Activated T-cell treated with anti-CD3 and anti-CD28 coated beads for 48 hours (primary cell): ENCODE data around the gene GALNTL6.
"Not testable (repeated sequence)": the region's sequence is repeated elsewhere in the genome, so short reads cannot be mapped to it uniquely, and the experiment has no call there.

ENCODE experiments used
- DNase-seq: peaks from one replicate; pipeline ENCODE4 v3.0.0-alpha.2; 2020; ENCODE audit warnings: low read depth

Gene GALNTL6

GRCh38 chr4:173019664-173020063 is 1206.5 kb downstream of the GALNTL6 start:
- no peak for DNase-seq

- not testable (repeated sequence) for DNase-seq
Measured at GRCh38 chr4:173021746-173022573, 1208.8 kb downstream of the GALNTL6 start.

- DNase-seq: no peak
Measured at GRCh38 chr4:173024203-173024602, 1211.0 kb downstream of the GALNTL6 start.

DNA sequence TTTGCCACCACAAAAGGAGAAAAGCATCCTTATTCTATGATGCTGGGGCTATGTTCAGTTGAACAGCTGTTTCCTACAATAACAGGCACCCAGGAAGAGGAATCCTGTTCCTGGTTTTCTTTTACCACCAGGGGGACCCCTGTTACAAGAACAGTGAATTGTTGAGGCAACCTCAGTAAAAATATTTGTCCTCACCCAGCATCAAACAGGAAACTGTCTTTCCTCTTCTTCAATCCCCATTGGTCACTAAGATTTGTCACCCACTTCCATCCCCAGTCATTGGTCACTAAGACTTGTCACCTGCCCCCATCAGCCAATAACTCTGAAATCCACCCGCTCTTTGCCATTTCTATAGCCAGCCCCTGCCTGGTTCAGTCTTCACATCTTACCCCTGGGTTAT is 1211.9 kb downstream of the GALNTL6 start:
- no peak for DNase-seq

DNA sequence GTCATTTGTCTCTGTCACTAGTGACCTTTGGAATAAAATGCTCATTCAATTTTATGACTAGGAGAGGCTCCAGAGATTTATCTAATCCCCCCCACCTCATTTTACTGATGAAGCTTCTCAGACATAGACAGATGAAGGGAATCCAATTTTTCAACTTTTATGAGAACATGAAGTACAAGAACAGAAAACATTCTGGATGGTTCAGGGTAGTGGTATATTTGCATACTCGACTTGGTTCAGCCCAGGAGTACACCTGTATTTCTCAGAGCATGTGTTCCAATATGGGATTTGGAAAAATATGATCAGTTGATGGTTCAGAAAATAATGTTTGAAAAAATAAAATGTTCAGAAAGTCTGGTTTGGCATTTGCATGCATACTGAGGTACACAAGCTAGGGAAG is 1224.0 kb downstream of the GALNTL6 start:
- no peak for DNase-seq

DNA sequence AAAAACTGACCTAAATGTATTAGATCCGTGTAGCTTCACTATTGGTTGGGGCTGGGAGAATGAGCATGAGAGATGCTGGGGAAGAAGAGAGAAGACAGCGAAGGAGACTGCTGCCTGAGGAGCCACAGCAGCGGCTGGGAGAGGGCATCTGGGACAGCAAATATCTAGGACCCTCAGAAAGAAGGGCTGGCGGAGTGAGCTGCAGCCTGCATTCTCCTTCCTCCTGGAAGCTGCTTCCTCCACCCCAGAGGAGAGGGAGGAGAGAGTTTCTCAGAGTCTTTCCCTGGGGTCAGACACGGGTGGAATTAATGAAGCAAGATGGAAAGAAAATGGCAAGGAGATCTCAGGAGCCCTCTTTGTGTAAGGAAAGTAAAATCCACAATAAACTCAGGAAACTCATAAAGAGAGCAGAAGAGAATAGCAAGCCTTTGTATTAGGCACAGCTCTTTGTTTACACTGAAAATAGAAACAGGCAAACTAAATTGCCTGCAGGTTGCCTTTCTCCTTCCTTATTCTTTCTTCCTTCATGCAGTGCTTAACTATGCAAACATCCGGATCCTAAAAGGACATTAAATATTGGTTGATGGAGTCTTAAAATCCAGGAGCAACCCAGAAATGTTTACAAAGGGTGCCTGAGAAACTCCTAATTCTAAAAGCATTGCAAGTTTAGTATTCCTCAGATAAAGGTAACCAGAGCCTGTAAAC is 1225.1 kb downstream of the GALNTL6 start:
- no peak for DNase-seq

DNA sequence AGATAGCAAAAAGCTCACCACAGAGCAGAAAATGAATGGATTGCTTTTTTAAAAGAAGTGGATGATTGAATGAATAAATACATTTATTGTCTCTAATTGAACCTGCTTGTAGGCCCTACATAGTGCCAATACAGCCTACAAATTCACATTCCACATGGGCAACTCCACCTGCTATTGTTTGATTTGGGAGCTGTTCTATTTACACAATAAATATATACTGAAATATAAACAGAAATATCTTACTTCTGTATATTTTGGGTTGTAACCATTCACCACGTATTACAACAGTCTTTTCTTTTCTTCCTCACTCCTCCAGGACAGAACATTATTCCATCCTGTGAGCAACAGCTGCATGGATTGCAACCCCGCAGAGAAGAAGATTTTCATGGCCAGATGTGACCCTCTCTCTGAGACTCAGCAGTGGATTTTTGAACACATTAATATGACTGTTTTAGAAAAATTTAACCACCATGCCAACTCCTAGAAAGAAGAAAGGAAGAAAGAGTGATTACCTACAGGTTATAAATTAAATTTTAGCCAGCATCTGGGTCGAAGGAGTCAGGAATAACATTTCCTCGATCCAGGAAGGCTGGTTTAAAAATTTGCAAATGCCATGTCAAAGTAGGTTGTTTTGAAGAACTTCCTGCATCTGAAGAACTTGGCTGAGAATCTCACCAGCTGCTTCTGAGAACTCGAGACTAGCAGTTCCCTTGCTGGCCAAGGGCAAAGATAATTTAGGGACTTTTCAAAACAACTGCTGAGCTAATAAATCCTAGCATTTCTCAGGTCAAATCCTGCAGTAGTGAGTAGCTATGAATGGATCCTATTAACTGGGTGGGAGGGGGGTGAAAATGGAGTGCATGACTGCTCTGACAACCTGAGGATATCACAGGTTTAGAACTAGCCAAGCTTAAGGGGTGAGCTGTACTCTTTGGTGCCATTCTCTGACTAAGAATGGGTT is 1226.7 kb downstream of the GALNTL6 start:
- DNase-seq: no peak

GRCh38 chr4:173041482-173041881 is 1228.3 kb downstream of the GALNTL6 start:
- no peak for DNase-seq

DNA sequence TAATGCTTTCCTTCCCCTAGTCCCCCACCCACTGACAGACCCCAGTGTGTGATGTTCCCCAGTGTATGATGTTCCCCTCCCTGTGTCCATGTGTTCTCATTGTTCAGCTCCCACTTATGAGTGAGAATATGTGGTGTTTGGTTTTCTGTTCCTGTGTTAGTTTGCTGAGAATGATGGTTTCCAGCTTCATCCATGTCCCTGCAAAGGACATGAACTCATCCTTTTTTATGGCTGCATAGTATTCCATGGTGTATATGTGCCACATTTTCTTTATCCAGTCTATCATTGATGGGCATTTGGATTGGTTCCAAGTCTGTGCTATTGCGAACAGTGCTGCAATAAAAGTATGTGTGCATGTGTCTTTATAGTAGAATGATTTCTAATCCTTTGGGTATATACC is 1228.9 kb downstream of the GALNTL6 start:
- DNase-seq: not testable (repeated sequence)

DNA sequence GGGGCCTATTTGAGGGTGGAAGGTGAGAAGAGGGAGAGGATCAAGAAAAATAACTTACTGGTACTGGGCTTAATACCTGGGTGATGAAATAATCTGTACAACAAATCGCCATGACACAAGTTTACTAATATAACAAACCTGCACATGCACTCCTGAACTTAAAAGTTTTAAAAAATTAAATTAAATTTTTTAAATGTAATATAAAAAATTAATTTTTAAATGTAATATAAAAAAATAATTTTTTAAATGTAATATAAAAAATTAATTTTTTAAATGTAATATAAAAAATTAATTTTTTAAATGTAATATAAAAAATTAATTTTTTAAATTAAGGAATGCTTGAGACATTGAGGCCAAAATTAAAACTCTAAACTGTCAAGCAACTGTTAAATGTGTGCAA is 1231.1 kb downstream of the GALNTL6 start:
- DNase-seq: no peak

DNA sequence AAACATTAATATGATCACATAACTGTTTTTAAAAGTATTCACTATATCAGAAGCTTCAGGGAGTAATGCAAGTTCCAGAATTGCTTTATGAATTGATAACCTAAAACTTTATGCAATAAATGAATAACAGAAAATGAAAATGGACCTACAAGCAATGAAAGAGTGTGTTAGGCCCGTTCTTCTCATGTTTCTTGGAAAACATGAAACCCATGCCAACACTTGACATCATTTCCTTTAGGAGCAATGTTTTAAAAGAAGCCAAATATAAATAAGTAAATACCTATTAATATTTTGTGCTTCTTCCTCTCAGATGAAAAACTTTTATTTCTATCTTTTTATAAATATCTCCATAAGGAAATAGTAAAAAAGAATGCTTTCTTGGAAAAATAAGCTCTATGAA is 1232.4 kb downstream of the GALNTL6 start:
- DNase-seq: no peak

DNA sequence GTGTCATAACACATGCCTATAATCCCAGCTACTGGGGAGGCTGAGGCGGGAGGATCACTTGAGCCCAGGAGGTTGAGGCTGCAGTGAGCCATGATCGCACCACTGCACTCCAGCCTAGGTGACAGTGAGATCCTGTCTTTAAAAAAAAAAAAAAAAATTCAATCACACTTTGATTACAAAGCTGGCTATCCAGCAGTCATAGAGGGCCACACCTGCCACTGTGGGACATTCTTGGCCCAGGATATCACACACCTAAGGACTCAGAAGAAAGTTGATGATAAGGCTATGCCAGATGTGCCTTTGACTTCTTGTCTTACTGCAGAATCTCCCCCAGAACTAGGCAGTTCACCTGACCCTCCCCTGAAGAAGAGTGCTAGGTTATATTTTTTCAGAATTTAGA is 1232.9 kb downstream of the GALNTL6 start:
- no peak for DNase-seq

- DNase-seq: no peak
Measured at GRCh38 chr4:173046818-173047217, 1233.6 kb downstream of the GALNTL6 start.

DNA sequence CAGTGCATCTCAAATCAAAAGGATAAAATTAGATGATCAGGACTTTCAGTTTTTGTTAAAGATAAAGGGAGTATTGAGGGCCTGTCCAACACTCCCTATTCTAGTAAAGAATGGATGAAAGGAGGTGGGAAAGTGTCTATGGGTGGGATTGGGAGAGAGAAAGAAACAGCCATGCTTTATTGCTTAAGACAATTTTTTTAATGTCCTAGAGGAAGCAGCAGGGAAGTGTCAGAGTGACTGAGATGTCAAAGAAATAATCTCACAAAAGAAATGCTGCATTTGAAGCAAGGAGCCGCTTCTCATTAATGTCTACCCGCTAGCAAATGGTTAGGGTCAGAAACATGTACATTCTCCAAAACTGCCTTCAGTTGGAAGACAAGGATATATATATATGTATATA is 1238.0 kb downstream of the GALNTL6 start:
- no peak for DNase-seq

DNA sequence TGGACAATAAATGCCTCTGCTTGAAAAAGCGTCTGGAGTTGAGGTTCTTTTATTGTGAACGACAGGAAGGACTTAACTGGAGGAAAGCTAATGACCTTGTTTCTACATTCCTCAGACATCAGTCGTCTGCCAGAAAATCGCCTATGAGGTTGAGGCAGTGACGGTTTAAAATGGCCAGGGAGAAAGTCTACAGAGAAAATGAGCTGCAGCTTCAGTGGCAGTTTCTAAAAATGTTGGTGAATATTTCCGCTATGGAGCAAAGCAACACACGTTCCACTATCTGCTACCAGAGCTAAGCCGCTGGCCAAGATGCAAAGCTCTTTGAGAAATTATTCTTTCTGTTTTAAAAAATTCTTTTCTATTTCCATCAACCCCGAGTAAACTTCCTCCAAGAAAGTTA is 1238.5 kb downstream of the GALNTL6 start:
- DNase-seq: no peak

DNA sequence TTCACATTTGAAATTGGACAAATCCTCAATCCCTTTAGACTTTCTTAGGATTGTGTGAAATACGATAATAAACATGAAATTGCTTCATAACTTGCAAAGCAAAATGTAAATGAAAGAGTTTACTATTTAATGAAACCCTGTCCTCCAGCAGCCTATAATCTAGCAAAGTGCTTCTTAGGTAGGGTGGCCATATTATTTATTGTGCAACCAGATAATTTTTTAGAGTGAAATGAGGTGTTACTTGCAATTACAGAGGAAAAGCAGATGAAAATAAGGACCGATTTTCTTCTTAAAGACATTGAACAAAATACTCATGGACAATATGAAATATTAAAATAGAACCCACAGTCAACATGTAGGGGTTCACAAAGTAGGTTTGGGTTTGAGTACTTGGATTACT is 1239.2 kb downstream of the GALNTL6 start:
- DNase-seq: no peak

DNA sequence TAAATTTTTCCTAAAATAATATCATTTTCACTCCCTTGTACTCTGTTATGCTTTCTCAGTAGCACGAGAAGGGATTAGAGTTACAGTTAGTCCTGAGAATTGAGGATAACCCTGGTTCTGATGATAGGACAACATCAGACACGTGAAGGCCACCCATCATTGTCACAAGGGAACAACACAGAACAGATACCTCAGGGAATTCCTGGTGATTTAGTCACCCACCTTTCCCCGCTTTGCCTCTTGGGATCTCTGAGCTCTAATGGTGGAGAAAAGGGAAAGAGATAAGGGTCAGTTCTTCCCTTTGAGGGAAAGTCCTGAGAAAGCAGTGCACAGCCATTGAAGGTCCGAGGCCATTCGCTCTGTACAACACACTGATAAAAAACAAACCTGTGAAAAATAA is 1243.1 kb downstream of the GALNTL6 start:
- no peak for DNase-seq

GRCh38 chr4:173056710-173057109 is 1243.5 kb downstream of the GALNTL6 start:
- no peak for DNase-seq

DNA sequence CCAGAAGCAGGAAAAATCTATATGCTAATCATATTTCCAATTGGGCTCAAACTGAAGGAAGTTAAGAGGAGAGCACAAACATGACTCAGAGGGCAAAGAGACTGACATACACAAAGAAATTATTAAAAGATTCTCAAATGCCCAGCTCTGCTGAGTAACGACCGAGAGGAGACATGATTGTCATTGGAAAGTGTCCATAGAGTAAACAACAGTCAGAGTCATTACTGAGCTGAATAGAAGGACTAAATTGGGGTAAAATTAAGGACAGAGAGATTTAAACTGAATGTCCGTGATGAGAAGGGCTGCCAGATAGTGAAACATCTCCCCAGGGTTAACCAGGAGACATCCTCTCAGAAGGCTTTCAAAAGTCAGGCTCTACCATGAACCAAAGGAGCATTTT is 1244.2 kb downstream of the GALNTL6 start:
- no peak for DNase-seq

- DNase-seq: no peak
Measured at GRCh38 chr4:173057901-173058300, 1244.7 kb downstream of the GALNTL6 start.

GRCh38 chr4:173061160-173061559 is 1248.0 kb downstream of the GALNTL6 start:
- no peak for DNase-seq

DNA sequence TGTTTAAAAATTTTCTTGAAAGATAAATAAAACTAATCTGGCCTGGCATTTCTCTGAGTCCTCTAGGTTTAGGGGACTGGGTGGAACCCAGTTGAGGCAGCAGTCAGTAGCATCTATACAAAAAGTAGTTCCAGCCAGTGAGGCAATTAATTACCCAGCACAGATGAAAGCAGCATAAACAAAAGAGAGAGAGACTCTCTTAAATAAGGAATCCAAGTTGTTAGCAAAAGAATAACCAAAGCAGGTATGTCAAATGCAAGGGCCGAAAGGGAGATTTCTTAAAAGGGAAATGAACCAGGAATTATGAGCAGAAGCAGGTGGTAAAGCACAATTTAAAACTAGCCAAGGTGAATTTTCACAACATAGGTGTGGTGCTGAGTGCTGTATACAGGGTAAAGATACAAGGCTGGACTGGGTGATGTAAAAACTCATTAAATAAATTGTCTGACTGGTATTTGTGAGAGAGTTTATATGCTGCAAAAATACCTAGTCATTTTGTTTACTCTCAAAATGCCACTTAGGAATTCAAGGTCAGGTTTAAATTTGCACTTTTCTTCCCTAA is 1260.8 kb downstream of the GALNTL6 start:
- DNase-seq: no peak
